ENCODE measurements around the gene DDIT4L.

GRCh38 chr4:100147684-100148083 lies 42.6 kb downstream of the DDIT4L start:
- TF ChIP-seq CTCF (IDR thresholded peaks at IDR 0.05): no peak
- no peak for TF ChIP-seq POLR2A (IDR thresholded peaks at IDR 0.05)
- TF ChIP-seq POLR2AphosphoS5 (IDR thresholded peaks at IDR 0.05): no peak
- TF ChIP-seq EP300 (IDR thresholded peaks at IDR 0.05): no peak
